ENCODE measurements around the gene SPOCK1. TPM values are rescaled to one million over a fixed set of nuclear protein-coding genes. Genes with fewer than 3 reads are reported as not detected.

SPOCK1 gene
- total RNA-seq, 4 donors from 2014 or later = 46.5 to 52.7 (median 51.4) TPM

DNA sequence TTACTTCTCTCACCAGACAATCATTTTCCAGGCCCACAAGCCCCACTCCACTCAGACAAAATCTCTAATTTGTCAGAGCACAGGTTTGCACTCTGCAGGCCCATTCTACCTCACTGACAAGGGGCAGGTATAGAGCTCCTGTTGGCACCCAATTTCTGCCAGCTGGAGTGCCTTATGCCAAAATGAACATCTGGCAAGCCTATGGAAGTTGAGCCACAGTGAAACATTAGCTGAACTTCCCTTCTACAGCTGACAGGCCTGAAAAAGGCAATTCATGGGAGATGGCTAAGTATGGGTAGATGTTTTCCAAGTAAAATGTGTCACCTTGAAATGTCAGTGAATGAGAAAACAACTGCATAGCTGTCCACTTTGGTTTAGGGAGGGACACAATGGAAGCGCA is 87.0 kb downstream of the SPOCK1 start:
- Histone ChIP-seq H3K4me3 (no peak overlapping the region), H3K27me3 (no peaks in the 10 kb centered on the region), H3K36me3 (no peaks in the 10 kb centered on the region), H3K9me3 (peaks cover 0 to 15% (median 0%) of the 10 kb centered on the region in 3 donors), H3K27ac (no peak overlapping the region), H3K4me1 (no peaks in the 10 kb centered on the region)
- no peak for ATAC-seq
- TF ChIP-seq EP300 (IDR thresholded peaks at IDR 0.05) (no peak), POLR2A (IDR thresholded peaks at IDR 0.05) (no peak), POLR2AphosphoS5 (IDR thresholded peaks at IDR 0.05) (no peak)
- TF ChIP-seq, protein P1, sequence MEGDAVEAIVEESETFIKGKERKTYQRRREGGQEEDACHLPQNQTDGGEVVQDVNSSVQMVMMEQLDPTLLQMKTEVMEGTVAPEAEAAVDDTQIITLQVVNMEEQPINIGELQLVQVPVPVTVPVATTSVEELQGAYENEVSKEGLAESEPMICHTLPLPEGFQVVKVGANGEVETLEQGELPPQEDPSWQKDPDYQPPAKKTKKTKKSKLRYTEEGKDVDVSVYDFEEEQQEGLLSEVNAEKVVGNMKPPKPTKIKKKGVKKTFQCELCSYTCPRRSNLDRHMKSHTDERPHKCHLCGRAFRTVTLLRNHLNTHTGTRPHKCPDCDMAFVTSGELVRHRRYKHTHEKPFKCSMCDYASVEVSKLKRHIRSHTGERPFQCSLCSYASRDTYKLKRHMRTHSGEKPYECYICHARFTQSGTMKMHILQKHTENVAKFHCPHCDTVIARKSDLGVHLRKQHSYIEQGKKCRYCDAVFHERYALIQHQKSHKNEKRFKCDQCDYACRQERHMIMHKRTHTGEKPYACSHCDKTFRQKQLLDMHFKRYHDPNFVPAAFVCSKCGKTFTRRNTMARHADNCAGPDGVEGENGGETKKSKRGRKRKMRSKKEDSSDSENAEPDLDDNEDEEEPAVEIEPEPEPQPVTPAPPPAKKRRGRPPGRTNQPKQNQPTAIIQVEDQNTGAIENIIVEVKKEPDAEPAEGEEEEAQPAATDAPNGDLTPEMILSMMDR (IDR thresholded peaks at IDR 0.05) = no peak
- WGBS, 2 donors (ENCODE audit: low coverage in 1 of 2) = 91 to 100% methylated on average over 1 of the region's 1 CpG

- peaks cover 0 to 2% (median 0%) of the 10 kb centered on the region in 3 donors for H3K9me3 ChIP-seq
- TF ChIP-seq POLR2A (IDR thresholded peaks at IDR 0.05) (no peak), EP300 (IDR thresholded peaks at IDR 0.05) (no peak), POLR2AphosphoS5 (IDR thresholded peaks at IDR 0.05) (no peak)
- TF ChIP-seq, protein P1 (IDR thresholded peaks at IDR 0.05) = no peak
Observed at GRCh38 chr5:137410234-137411010, 88.7 kb downstream of the SPOCK1 start.

DNA sequence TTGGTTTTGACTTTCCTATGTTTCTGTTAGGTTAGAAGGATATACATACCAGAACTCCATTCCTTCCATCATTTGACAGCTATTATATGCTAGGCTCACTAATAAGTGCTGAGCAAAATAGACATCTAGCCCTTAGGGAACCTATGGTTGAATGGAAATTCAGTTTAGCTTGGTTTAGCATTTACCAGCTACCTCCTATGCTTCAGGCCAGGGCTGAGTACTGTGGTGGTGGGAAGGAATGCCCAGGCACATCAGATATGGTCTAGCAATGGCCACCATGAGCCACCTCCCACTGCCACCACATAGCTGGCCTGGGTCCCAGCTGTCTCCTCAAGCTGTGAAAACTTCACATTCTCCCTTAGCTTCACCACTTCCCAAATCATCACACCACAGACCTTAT is 89.4 kb downstream of the SPOCK1 start:
- Histone ChIP-seq H3K4me3 (no peak overlapping the region), H3K27ac (no peak overlapping the region), H3K27me3 (no peaks in the 10 kb centered on the region), H3K36me3 (no peaks in the 10 kb centered on the region), H3K9me3 (no peaks in the 10 kb centered on the region), H3K4me1 (no peaks in the 10 kb centered on the region)
- ATAC-seq = no peak
- no peak for TF ChIP-seq EP300 (IDR thresholded peaks at IDR 0.05)
- TF ChIP-seq POLR2AphosphoS5 (IDR thresholded peaks at IDR 0.05) = no peak
- TF ChIP-seq POLR2A (IDR thresholded peaks at IDR 0.05) = no peak
- TF ChIP-seq, protein P1 (IDR thresholded peaks at IDR 0.05) = no peak

More at GRCh38 chr5:137410234-137411010, 88.7 kb downstream of the SPOCK1 start:
- Histone ChIP-seq H3K4me3 (no peak overlapping the region), H3K27me3 (no peaks in the 10 kb centered on the region), H3K4me1 (no peaks in the 10 kb centered on the region), H3K27ac (no peak overlapping the region), H3K36me3 (no peaks in the 10 kb centered on the region)
- 88 to 92% methylated on average over 2 of the region's 4 CpGs for WGBS, 2 donors (ENCODE audit: low coverage in 1 of 2)
- ATAC-seq = no peak

DNA sequence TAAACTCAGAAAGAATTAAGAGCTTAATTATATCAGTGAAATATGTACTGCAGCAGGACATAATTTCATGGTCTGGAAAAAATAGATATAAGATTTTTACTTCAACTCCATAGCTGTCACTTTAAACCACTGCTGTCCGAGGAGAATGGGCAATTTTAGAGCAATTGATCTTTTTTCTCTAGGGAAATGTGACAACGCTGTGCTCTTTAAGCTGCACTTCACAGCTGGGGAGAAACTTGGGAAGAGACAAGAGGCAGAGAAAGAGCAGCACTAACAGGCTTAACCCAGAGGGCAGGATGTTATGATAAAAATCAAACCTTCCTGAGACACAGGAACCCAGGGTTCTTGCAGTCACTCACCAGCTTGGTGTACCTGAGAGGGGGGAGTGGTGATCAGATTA is 92.0 kb downstream of the SPOCK1 start:
- no peak for ATAC-seq
- Histone ChIP-seq H3K27ac (no peak overlapping the region), H3K9me3 (no peaks in the 10 kb centered on the region), H3K4me1 (no peaks in the 10 kb centered on the region), H3K27me3 (peaks cover 4% of the 10 kb centered on the region), H3K4me3 (no peak overlapping the region), H3K36me3 (no peaks in the 10 kb centered on the region)
- TF ChIP-seq POLR2AphosphoS5 (IDR thresholded peaks at IDR 0.05) (no peak), POLR2A (IDR thresholded peaks at IDR 0.05) (no peak), EP300 (IDR thresholded peaks at IDR 0.05) (no peak)
- TF ChIP-seq, protein P1 (IDR thresholded peaks at IDR 0.05) = no peak
- WGBS, 2 donors (ENCODE audit: low coverage in 1 of 2) = 0 to 4% methylated on average over 2 of the region's 2 CpGs

DNA sequence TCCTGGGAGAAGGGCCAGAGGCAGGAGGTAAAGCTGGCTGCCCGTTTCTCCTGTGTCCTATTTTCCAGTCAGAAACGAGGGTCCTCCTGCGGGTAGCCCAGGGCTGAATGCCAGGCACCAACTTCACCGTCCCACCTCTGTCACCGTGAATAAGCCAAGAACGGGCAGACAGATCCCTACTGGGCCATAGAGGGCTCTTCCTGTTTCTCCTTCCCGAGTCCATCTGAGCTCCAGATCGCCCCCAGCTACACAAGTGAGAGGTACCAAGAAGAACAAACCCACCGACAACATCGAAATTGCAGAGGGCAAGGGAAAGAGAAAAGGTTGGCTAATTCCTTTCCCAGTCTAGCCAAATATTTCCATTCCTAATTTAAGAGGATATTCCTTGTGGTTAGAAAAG is 93.7 kb downstream of the SPOCK1 start:
- H3K9me3 ChIP-seq = no peaks in the 10 kb centered on the region
- H3K27me3 ChIP-seq = peaks cover 4% of the 10 kb centered on the region
- WGBS, 2 donors (ENCODE audit: low coverage in 1 of 2) = 77% methylated on average over 4 of the region's 10 CpGs; no CpG with 5 or more reads in 1 of the 2 donors
- H3K27ac ChIP-seq = no peak overlapping the region
- no peaks in the 10 kb centered on the region for H3K4me1 ChIP-seq
- ATAC-seq = no peak
- TF ChIP-seq EP300 (IDR thresholded peaks at IDR 0.05) (no peak), POLR2A (IDR thresholded peaks at IDR 0.05) (no peak), POLR2AphosphoS5 (IDR thresholded peaks at IDR 0.05) (no peak)
- TF ChIP-seq, protein P1 (IDR thresholded peaks at IDR 0.05) = no peak
- H3K36me3 ChIP-seq = no peaks in the 10 kb centered on the region
- H3K4me3 ChIP-seq = no peak overlapping the region
